ENCODE results near the gene ITGA1.

ITGA1 gene

DNA sequence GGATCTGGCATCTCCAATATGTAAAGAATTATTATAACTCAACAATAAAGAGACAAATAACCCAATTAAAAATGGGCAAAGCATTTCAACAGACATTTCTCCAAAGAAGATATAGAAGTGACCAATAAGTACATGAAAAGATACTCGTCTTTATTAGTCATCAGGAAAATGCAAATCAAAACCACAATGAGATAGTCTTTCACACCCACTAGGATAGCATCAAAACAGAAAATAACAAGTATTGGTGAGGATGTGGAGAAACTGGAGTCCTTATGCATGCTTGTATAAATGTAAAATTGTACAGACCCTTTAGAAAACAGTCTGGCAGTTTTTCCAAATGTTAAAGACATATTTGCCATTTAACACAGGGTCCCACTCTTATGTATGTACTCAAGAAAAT is 39.1 kb upstream of the ITGA1 start:
- TF ChIP-seq, protein P1, sequence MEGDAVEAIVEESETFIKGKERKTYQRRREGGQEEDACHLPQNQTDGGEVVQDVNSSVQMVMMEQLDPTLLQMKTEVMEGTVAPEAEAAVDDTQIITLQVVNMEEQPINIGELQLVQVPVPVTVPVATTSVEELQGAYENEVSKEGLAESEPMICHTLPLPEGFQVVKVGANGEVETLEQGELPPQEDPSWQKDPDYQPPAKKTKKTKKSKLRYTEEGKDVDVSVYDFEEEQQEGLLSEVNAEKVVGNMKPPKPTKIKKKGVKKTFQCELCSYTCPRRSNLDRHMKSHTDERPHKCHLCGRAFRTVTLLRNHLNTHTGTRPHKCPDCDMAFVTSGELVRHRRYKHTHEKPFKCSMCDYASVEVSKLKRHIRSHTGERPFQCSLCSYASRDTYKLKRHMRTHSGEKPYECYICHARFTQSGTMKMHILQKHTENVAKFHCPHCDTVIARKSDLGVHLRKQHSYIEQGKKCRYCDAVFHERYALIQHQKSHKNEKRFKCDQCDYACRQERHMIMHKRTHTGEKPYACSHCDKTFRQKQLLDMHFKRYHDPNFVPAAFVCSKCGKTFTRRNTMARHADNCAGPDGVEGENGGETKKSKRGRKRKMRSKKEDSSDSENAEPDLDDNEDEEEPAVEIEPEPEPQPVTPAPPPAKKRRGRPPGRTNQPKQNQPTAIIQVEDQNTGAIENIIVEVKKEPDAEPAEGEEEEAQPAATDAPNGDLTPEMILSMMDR (conservative IDR thresholded peaks at IDR 0.05), result no peak
- TF ChIP-seq ZFX (IDR thresholded peaks at IDR 0.05), result no peak

GRCh38 chr5:52749666-52750065 is 38.0 kb upstream of the ITGA1 start:
- no peak overlapping the region for H3K27ac ChIP-seq
- TF ChIP-seq, protein P1 (conservative IDR thresholded peaks at IDR 0.05), result no peak
- no peak for TF ChIP-seq ZFX (IDR thresholded peaks at IDR 0.05)

More for the DNA sequence above, 39.1 kb upstream of the ITGA1 start:
- no peak overlapping the region for H3K27ac ChIP-seq

DNA sequence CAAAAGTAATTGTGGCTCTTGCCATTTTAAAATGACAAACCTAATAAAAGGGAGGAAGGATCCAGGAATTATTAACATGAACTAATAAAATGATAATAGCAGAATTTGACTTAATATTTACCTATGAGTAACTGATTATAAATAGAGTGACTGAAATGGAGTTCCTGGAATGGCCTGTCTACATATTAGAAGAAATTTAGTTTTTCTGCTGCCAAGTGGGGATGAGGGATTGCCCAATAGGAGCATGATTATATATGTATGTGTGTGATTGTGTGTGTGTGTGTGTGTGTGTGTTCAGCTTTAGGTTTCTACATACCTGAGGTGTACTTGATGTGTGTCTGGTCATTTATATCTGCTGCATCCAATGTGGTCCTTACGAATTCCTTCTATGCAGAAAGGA is 36.6 kb upstream of the ITGA1 start:
- no peak overlapping the region for H3K27ac ChIP-seq
- TF ChIP-seq ZFX (IDR thresholded peaks at IDR 0.05), result no peak
- TF ChIP-seq, protein P1 (conservative IDR thresholded peaks at IDR 0.05), result no peak

- no peak for TF ChIP-seq ZFX (IDR thresholded peaks at IDR 0.05)
- TF ChIP-seq, protein P1 (conservative IDR thresholded peaks at IDR 0.05), result no peak
- no peak overlapping the region for H3K27ac ChIP-seq
Observed at GRCh38 chr5:52754051-52754450, 33.7 kb upstream of the ITGA1 start.

GRCh38 chr5:52757527-52757926 is 30.2 kb upstream of the ITGA1 start:
- TF ChIP-seq, protein P1 (conservative IDR thresholded peaks at IDR 0.05), result no peak
- no peak for TF ChIP-seq ZFX (IDR thresholded peaks at IDR 0.05)
- no peak overlapping the region for H3K27ac ChIP-seq

- no peak overlapping the region for H3K27ac ChIP-seq
- no peak for TF ChIP-seq ZFX (IDR thresholded peaks at IDR 0.05)
- TF ChIP-seq, protein P1 (conservative IDR thresholded peaks at IDR 0.05), result no peak
Observed at GRCh38 chr5:52758014-52758413, 29.7 kb upstream of the ITGA1 start.

GRCh38 chr5:52759331-52759730 is 28.4 kb upstream of the ITGA1 start:
- TF ChIP-seq ZFX (IDR thresholded peaks at IDR 0.05), result no peak
- TF ChIP-seq, protein P1 (conservative IDR thresholded peaks at IDR 0.05), result no peak
- H3K27ac ChIP-seq, result no peak overlapping the region
